AG08395 (cell line): ENCODE data around the gene ACOT13.
"Not testable (repeated sequence)": the region's sequence is repeated elsewhere in the genome, so short reads cannot be mapped to it uniquely, and the experiment has no call there.

Source experiments
- DNase-seq: peaks from one replicate; pipeline ENCODE4 v3.0.0; 2012; ENCODE audit warnings: mixed read lengths, low spot score

The ACOT13 gene

DNA sequence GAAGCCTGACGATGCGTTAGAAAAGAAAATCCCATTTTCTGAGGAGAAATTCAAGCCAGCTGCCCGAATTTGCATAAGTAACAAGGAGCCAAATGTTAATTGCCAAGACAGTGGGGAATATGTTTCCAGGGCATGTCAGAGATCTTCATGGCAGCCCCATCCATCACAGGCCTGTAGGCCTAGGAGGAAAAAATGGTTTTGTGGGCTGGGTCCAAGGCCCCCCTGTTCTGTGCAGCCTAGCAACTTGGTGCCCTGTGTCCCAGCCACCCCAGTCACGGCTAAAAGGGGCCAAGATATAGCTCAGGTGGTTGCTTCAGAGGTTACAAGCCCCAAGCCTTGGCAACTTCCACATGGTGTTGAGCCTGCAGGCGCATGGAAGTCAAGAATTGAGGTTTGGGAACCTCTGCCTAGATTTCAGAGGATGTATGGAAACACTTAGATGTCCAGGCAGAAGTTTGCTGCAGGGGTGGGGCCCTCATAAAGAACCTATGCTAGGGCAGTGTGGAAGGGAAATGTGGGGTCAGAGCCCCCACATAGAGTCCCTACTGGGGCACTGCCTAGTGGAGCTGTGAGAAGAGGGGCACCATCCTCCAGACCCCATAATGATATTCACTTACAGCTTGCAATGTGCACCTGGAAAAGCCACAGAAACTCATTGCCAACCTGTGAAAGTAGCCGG lies 64.7 kb downstream of the ACOT13 start:
- not testable (repeated sequence) for DNase-seq

- DNase-seq = no peak
Observed at GRCh38 chr6:24734166-24734565, 67.3 kb downstream of the ACOT13 start.

GRCh38 chr6:24734710-24735109 lies 67.8 kb downstream of the ACOT13 start:
- not testable (repeated sequence) for DNase-seq

DNA sequence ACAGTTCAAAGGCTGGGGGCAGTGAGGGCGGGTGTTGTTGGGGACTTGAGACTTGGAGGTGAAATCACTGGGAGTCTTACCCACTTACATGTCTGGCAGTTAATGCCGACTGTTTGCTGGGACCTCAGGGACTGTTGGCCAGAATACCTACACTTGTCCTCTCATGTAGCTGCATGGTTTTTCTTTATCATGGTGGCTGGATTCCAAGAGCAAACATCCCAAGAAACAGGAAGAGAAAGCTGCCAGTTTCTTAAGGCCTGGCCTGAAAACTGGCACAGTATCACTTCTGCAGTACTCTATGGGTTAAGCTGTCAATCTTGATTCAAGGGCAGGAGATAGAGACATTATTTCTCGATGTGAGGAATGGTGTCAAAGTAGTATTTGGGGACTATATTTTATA lies 71.9 kb downstream of the ACOT13 start:
- no peak for DNase-seq

DNA sequence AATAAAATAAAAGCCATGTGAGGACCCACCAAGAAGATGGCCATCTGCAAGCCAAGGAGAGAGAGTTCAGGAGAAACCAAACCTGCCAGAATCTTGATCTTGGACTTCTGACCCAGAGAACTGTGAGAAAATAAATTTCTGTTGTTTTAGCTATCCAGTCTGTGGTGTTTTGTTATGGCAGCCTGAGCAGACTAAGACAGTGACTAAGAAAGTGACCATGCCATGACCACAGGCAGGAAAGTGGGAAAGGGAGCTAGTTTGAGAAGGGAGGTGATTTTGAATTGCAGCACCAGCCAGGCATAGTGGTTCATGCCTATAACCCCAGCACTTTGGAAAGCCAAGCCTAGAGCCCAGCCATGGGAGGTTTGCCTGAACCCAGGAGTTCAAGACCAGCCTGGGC lies 74.0 kb downstream of the ACOT13 start:
- DNase-seq = peak; percentile 12

DNA sequence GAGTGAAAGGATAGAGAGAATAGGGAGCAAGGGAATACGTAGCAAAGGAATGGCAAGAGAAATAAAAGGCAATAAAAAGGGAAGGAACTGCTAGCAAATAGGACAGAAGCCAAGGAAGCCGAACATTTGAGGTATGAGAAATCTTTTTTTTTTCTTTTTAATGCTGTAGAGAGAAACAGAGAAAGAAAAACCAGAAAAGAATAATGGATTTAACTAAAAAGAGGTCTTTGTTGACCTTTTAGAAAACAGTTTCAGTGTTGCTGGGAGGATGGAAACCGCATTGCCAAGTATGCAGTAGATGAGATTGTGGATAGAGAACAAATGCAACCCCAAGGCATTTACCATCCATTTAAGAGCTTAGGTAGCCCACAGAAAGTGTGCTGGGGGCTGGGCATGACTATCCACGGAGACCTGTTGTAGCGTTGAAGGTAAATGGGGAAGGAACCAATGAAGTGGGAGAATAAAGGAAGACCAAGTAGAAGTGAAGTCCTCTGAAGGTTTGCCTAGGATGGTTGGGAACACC lies 75.4 kb downstream of the ACOT13 start:
- no peak for DNase-seq

DNA sequence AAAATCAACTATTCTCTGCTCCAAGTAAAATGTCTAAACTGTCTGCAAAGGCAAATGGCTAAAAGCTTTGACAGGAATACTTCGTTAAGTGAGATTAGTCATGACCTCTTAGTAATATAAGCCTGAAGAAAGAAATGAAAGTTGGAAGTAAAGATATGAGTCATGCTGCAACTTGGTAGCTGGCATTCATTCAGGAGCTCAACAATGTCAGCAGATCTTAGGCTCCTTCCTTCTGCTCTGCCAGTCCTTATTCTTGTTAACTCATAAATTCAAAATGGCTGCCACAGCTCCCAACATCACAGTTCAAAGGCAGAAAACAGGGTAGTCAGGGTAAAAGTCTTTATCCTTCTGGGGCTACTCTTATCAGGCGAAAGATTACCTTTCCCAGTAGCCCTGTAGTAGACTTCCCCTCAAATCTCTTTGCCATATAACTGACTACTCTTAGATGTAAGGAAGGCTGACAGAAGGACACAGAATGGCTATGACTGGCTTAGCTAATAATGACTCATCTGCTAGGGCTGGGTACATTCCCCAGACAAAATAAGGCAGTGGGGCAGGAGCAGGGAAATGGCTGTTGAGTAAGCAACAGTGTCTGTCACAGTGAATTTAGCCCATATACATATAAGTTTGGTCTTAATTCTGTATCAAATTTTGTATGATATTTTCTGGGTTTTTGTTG lies 76.5 kb downstream of the ACOT13 start:
- peak; percentile 91 for DNase-seq

GRCh38 chr6:24743944-24744335 lies 77.1 kb downstream of the ACOT13 start:
- no peak for DNase-seq

- no peak for DNase-seq
Observed at GRCh38 chr6:24744911-24745310, 78.0 kb downstream of the ACOT13 start.

DNA sequence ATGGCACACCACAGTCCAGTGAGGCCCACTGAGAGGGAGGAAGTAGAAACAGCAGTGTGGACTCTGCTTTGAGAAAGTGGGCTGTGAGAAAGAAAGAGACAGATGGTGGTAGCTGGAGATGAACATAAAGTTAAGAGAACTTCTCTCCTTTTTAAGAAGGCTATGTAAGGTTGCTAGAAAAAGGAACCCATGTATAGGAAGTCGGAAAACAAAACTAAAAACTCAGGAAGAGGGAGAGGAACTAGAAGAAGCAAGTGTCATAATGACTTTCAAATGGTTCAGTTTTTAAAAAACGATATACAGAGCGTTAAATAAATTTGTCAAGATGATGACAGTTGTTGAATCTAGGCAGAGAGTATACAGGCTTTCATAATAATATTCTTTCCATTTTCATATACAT lies 82.4 kb downstream of the ACOT13 start:
- DNase-seq = no peak

- DNase-seq = not testable (repeated sequence)
Observed at GRCh38 chr6:24750878-24751277, 84.0 kb downstream of the ACOT13 start.

- no peak for DNase-seq
Observed at GRCh38 chr6:24752503-24752902, 85.6 kb downstream of the ACOT13 start.

DNA sequence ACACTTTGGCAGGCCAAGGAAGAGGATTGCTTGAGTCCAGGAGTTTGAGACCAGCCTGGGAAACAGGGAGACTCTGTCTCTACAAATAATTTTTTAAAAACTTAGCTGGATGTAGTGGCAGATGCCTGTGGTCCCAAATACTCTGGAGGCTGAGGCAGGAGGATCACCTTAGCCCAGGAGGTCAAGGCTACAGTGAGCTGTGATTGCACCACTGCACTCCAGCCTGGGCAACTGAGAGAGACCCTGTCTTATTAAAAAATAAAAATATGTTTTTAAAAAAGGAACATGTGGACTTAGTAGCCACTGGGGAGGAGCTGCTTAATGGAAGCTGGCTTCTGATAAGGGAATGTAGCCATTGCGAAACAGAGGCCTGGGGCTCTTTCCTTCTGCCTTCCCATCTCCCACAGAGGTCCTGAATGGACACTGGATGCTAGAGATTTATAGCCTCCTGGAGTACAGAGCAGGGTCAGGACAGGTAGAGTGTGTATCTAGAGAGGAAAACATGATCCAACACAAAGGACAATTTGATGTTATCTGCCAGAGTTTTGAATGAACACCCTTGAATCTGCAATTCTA lies 86.1 kb downstream of the ACOT13 start:
- no peak for DNase-seq

GRCh38 chr6:24753545-24753944 lies 86.7 kb downstream of the ACOT13 start:
- no peak for DNase-seq

DNA sequence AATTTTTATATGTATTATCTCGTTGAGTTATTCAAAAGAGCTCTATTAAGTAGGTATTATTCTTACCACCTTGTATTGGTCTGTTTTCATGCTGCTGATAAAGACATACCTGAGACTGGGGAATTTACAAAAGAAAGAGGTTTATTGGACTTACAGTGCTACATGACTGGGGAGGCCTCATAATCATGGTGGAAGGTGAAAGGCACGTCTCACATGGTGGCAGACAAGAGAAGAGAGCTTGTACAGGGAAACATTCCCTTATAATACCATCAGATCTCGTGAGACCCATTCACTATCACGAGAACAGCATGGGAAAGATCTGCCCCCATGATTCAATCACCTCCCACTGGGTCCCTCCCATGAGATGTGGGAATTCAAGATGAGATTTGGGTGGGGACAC lies 87.5 kb downstream of the ACOT13 start:
- not testable (repeated sequence) for DNase-seq
